ENCODE data around the gene PITPNC1. TPM values are rescaled to one million over a fixed set of nuclear protein-coding genes. Genes with fewer than 3 reads are reported as not detected.

The PITPNC1 gene
- total and polyA plus RNA-seq, 2 donors (not counting 3 experiments of a cell fraction or from before 2014, with no cell fraction given) = 2.4 to 9.6 TPM

- TF ChIP-seq EZH2 (IDR thresholded peaks at IDR 0.05; ENCODE audit: borderline replicate concordance, low read depth, low read length, severe bottlenecking) (no peak), POLR2AphosphoS5 (IDR thresholded peaks at IDR 0.05; ENCODE audit: insufficient read depth, low read depth, low read length) (no peak), MYC (IDR thresholded peaks at IDR 0.05; ENCODE audit: low read depth, low read length) (no peak), CTCF (IDR thresholded peaks at IDR 0.05; ENCODE audit: extremely low read depth in 1 of 2, insufficient read depth in 1 of 2, low read depth in 1 of 2, low read length in 2 of 2) (no peak), FOS (IDR thresholded peaks at IDR 0.05; ENCODE audit: borderline replicate concordance, insufficient read depth, low read length) (no peak)
- TF ChIP-seq, protein P1, sequence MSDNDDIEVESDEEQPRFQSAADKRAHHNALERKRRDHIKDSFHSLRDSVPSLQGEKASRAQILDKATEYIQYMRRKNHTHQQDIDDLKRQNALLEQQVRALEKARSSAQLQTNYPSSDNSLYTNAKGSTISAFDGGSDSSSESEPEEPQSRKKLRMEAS (IDR thresholded peaks at IDR 0.05; ENCODE audit: insufficient read depth, insufficient read length) = no peak
- dilution Hi-C loops (cut with MboI; ENCODE audit: extremely low pct_ligation_motif_present, low sequenced_read_pairs) = no loop called here
- H3K9me3 ChIP-seq (replicated peaks; ENCODE audit: control insufficient read depth, insufficient read depth, low read length) = peaks cover 2% of the 10 kb centered on the region
- no peak overlapping the region for H3K4me3 ChIP-seq (replicated peaks in 1 of 3; ENCODE audit: insufficient read depth in 1 of 3, low read depth in 1 of 3, low read length in 3 of 3)
- no peak overlapping the region for H2AFZ ChIP-seq (ENCODE audit: low read depth, low read length)
- no peak overlapping the region for H3K9ac ChIP-seq (replicated peaks; ENCODE audit: extremely low read depth, insufficient read depth, low read length)
- intact Hi-C loops (cut with micrococcal nuclease) = no loop called here
- H3K4me1 ChIP-seq (ENCODE audit: control insufficient read depth, extremely low read depth, insufficient read depth, low read length) = no peaks in the 10 kb centered on the region
- no peak overlapping the region for H3K4me2 ChIP-seq (ENCODE audit: insufficient read depth, low read length)
- DNase-seq (ENCODE audit: low read depth, low spot score) (peak; percentile 6), FAIRE-seq (peak; percentile 28)
- no peaks in the 10 kb centered on the region for H3K9me1 ChIP-seq (replicated peaks; ENCODE audit: control insufficient read depth, extremely low read depth, insufficient read depth, low read length)
- POLR2A ChIA-PET = no interaction called here
- H3K27me3 ChIP-seq (ENCODE audit: control insufficient read depth in 2 of 2, insufficient read depth in 2 of 2, low read length in 2 of 2) = no peaks in the 10 kb centered on the region
- H3K79me2 ChIP-seq (ENCODE audit: control insufficient read depth, insufficient read depth, low read length) = no peaks in the 10 kb centered on the region
- no peaks in the 10 kb centered on the region for H4K20me1 ChIP-seq (replicated peaks; ENCODE audit: control insufficient read depth, extremely low read depth, insufficient read depth, low read length)
- no peak overlapping the region for H3K27ac ChIP-seq (ENCODE audit: insufficient read depth, low read depth, low read length)
- CTCF ChIA-PET = interaction anchor here (1.1 kb wide), 1 partner anchor 50 kb away, joined by 3 read pairs; no protein-coding TSS in a partner anchor
- BruUV-seq (replicated peaks) = no TSS peak
- no peaks in the 10 kb centered on the region for H3K36me3 ChIP-seq (ENCODE audit: control insufficient read depth in 2 of 2, extremely low read depth in 1 of 2, insufficient read depth in 2 of 2, low read length in 2 of 2)
These were observed 132.6 kb downstream of the PITPNC1 start for GRCh38 chr17:67509390-67510287.

Data from endothelial cell of umbilical vein (primary cell).